Measurements from ENCODE around the gene PARD3.

- TF ChIP-seq CTCF (IDR thresholded peaks at IDR 0.05), result no peak
- no peak for TF ChIP-seq POLR2A (IDR thresholded peaks at IDR 0.05)
Observed at GRCh38 chr10:34089253-34089652, 725.8 kb downstream of the PARD3 start.
